HG02943 (cell line): ENCODE data around the gene DBH.

Experiments used
- ATAC-seq: cut with Tn5 transposase; IDR thresholded peaks from one replicate; pipeline ENCODE4 v1.9.1; 2021; ENCODE audit warnings: mild to moderate bottlenecking, low read depth, moderate library complexity; ENCODE audit not compliant: unreplicated experiment

The DBH gene

DNA sequence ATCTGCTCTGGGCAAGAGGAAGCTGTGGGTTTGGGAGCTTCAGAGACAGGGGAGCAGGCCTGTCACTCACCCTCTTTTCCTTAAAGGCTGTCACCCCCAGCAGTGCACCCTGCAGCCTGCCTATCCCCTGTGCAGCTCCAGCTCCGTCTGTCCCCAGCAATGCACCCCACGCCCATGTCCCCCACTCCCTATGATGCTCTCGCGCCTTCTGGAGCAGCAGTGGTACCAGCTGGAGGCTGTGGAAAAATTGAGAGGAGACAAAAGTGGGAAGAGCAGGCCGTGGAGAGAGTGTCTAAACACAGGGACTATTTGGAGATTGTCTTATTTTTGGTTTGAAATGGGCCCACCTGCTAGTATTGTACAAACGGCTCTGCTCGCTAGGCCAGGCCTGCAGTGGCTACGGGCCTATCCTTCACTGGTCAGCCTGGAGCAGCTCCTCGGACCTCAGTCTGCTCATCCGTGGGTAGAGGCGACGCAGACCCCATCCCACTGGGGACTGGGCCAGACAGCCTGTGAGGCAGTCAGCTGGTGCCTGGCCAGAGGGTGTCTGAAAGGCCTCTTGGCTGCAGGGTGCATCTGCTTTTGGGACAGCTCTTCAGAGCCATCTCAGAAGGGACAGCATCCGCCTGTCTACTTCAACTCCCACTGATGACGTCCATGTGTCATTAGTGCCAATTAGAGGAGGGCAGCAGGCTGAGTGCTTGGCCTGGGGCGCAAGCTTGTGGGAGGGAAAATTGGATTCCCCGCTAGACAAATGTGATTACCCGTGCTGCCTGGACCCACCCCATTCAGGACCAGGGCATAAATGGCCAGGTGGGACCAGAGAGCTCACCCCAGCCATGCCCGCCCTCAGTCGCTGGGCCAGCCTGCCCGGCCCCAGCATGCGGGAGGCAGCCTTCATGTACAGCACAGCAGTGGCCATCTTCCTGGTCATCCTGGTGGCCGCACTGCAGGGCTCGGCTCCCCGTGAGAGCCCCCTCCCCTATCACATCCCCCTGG is at the start of gene DBH:
DBH (plus strand) TSS at position 831 of the 999 bp plus-strand sequence; CDS start at position 840, 9 bp downstream.
- no peak for ATAC-seq

DNA sequence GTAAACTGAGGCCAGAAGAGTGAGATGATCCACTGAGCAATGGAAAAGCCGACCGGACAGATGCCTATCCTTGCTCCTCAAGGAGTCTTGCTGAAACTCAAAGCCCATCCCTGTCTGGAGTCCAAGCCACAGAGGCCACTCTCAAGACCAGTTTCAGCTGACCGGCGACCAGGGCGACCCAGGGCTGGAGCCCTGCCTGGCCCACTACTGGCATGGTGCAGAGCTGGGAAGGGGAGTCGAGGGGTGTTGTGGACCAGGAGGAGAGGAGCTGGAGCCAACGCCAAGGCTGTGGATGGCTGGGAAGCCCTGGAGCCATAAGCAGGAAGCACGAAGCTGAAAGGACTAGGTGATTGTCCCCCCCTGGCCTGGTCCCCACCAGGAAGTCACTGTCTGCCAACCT is 49.1 kb upstream of the DBH start:
- ATAC-seq, result no peak

DNA sequence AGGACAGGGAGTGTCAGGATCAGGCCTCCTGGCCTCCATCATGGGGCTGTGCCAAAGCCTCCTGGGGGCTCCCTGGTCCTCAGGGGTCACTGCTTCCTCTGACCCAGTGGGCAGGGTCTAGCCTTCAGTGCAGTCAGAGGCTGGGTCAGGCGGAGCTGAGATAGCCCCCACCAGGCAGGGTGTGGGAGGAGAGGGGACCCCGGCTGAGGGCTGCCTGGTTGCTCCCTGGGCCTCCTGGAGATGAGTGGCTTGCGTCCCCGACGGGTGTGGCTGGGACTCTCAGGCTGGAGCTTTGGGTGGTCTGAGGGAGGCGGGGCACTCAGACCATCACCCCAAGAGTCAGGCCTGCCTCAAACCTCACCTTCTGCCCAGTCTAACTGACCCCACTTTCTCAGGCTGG is 48.7 kb upstream of the DBH start:
- no peak for ATAC-seq

DNA sequence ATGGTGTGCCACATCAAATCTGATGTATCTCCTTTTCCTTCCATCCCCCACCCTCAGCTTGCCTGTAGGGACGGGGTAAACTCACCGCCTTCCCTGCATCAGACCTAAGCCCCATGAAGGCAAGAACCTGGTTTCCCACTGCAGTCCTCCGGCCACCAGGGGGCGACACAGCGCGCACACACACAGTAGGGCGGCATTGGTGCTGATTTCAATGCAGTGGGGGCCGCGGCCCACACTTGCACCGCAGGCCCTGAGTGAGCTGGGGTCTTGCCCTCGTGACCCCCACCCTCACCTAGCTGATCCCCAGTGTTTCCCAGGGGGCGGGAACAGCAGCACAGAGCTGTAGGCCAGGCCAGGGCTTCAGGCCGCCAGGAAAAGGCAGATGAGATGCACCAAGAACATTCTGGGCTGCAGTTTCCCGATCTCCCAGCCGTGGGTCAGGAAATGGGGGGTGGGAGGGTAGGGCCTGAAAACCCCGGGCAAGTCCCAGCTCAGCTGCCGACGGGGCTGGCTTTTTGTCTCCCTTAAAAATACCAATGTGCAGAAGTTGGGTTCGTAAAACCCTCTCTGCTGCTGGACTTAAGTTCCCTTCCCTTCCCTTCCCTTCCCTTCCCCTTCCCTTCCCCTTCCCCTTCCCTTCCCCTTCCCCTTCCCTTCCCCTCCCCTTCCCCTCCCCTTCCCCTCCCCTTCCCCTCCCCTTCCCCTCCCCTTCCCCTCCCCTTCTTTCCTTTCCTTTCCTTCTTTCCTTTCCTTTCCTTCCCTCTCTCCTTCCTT is 46.5 kb upstream of the DBH start:
- ATAC-seq, result no peak

DNA sequence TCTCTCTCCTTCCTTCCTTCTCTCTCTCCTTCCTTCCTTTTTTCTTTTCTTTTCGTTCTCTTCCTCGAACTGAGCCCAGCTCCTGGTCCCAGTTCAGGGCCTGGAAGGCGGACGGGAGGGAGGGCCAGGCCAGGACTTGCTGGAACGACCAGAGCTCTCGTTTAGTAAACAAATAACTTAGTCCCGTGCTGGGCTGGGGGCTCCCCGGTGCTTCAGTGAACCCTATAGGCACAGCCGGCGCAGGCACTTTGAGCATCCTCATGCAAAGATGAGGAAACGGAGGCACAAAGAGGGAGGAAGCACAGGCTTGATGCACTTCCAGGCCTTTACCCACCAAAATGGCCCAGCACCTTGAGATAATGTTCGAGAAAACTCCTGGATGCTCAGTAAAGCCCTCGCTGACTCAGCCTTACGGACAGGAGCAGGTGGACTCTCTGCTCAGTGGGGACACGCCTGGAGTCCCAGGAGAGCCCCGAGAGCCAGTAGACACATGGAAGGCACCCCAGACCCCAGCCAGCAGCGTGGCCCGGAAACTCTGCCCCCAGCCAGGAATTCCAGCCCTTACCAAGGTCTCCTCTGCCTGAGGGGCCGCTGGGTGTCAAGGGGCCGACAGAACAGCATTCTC is 45.8 kb upstream of the DBH start:
- ATAC-seq, result no peak

DNA sequence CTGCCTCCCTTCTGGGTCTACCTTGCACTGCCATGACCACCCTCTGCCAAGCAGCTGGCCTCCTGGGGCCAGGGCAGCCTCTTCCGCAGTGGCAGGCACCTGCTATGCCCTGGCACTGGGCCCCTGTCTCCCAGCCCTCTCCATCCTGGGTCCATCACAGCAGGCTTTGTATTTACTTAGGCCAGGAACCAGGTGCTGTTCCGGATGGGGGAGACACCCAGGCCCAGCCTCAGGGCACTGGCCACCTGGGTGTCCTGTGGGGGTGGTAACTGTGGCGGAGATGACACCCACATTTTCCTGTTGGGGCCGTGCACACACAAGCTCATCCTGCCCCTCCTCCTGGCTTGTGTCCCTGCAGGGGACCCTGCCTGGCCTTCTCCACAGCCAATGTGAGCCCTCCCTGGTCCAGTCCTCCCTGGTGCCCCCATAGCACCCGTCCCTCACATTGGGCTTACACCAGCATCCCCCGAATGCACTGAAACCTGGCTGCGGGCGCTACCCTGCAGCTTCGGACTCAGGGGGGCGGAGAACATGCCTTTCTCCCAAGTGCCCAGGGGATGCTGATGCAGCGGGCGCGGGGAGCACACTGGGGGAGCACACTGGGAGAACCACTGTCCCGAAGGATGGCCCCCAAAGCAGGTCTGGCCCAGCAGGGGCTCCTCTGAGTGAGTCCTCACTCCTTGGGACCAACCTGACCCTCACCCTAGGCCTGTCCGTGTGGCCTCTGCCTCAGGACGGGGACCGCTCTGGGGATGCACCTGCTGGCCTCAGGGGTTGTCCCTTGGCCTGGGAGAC is 44.9 kb upstream of the DBH start:
- no peak for ATAC-seq

DNA sequence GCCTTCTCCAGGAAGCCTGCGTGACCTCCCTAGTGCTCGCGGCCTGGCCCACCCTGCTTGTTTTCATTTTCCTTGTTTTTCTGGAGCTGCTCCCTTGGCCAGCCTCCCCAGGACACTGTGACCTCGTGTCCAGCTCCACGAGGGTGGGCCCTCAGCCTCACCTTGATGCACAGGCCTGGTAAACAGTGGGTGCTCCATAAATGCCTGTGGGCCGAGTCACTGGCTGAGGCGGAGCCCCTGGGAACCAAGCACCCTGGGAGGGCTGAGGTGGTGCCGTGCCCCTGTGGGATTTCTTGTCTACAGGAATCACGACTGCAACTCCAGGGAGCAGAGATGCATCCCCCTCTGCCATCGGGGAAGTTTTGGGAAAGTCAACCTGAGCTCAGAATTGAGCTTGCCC is 44.2 kb upstream of the DBH start:
- ATAC-seq, result no peak

DNA sequence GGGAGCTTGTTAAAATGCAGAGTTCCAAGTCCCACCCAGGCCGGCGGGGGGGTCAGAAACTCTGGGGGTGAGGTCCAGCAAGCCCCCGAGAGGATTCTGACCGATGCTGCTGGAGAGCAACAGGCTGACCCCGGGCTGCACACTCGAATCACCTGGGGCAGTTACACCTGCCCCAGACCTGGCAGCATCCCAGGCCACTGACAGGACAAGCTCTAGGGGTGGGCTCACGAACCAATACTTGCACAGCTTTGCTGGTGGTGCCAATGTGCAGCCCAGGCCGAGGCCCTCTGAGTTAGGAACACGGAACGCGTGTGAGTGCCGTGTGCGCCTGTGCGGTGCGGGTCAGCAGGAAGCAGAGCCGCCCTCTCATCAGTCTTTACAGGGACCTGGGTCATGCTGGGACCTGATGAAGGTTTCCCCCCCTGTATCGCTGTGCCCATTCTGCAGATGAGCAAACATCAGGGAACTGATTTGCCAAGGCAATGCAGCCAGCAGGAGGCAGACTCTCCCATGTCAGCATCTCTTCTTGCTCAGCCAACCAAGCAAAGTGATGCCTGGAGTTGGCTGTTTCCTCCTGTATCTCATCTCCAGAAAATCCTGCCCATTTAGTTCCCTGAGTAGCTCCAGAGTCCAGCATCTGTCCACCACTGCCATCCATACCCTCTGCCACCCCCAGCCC is 43.3 kb upstream of the DBH start:
- ATAC-seq, result no peak

DNA sequence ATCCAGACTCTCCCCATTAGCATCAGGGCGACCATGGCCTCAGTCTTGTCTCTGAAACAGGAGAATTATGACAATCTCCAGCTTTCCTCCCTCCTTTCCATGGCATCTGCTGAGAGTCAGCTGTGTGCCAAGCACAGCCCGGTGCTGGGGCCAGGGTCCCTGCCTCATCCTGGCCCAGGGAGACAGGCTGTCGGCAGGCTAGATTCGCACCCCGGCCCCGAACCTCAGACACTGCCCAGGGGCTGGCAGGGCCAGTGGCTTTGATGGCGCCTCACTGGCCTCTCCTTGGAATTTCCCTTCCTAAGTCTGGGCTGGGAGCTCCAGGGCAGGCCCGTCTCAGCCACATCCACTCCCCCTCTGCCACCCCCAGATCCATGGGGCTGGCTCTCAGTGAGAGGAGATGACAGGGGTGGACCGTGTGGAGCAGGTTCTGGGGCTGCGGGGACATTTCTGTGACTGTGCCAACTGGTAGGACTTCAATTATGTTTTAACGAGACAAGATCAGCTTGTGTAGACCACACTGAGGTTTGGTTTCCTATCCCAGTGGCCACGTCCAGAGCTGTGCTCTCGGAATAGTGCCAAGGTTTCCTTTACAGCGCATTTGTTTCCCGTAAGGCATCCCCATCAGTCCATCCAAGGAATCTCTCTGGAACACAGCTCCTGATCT is 42.4 kb upstream of the DBH start:
- ATAC-seq, result no peak

DNA sequence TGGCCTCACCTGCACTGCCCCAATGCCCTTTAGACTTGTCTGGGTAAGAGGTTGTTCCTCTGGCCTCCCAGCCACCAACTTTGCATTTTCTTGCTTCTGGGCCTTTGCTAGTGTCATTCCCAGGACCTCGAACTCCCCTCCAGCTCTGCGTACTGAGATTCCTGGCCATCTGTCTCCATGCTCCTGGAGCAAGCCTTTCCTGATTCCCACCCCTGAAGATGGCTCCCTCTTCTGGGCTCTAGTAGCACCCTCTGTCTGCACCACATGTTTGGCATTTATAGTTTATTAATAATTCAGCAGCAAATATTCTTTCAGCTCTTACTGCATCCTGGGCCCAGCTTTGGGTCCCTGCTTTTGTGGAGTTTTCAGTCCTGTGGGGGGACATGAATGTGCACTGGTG is 41.9 kb upstream of the DBH start:
- ATAC-seq, result no peak

DNA sequence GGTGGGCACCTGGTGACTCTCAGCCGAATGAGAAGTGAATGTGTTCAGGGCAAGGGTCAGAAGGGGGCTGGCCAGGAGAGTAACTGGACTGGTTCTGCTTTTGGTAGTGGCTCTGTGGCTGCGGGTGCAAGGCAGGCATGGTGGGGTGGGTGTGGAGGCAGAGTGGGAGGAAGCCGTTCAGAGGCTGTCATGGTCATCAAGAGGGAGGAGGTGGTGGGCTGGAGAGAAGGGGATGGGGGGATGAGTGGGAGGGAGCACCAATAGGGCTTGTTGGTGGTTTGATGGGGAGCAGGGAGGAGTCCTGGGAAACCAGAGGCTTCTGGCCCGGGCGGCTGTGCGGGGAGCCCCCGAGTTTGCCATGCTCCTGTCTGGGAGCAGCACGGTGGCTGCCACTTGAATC is 40.3 kb upstream of the DBH start:
- no peak for ATAC-seq

DNA sequence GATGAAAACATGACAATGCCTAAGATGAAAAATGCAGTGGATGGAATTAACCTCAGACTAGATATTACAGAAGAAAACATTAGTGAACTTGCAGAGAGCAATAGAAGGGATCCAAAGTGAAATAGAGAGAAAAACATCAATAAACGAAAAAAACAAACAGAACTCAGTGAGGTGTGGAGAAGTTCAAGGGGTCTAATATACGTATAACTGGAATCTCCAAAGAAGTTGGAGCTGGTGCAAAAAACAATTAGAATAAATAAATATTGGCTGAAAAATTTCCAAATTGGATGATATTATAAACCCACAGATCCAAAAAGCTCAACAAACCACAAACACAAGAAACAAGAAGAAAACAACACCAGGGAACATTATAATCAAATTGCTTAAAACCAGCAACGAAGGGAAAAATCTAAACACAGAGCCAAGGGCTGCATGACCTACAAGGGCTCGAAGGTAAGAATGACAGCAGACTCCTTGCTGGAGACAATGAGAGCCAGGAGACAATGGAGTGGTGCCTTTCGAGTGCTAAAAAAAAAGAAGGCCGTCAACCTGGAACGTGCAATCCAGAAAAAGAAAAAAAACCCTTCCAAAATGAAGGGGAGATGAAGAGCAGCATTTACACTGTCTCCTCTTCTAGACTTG is 38.7 kb upstream of the DBH start:
- ATAC-seq, result no peak

DNA sequence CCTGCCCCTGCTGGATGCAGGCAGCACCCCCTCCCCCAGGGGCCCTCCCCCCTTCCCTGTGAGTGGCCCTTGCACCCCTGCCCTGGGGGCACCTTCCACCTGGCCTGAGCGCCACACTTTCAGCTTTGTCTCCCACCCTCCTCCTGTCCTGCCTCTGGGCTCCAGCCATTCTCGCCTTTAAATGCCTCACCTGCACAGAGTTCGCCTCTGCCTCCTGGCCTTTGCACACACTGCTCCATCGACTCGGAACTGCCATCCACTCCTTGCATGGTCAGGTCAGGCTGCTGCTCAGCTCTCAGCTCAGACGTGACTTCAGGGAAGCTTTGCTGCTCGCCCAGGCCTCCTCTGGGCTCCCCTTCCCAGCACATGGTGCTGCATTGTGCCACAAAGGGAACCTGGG is 37.2 kb upstream of the DBH start:
- ATAC-seq, result no peak

DNA sequence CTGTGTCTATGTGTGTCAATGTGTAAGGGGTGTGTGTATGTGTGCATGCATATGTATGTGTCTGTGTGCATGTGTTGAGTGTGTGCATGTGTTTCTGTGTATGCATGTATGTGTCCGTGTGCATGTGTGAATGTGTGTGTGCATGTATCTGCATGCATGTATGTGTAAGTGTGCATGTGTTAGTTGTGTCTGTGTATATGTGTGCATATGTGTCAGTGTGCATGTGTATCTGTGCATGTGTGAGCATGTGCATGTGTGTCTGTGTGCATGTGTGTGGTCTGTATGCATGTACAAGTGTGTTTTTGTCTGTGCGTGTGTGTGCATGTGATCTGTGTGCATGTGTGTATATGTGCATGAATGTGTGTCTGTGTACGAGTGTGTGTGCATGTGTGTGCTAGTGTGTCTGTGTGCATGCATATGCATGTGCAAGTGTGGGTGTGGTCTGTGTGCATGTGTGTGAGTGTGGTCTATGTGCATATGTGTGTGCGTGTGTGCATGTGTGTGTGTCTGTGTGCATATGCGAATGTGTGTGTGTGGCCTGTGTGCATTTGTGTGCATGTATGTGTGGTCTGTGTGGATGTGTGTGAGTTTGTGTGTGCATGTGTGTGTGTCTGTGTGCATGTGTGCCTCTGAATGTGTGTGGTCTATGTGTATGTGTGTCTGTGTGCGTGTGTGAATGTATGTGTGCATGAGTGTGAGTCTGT is 36.5 kb upstream of the DBH start:
- no peak for ATAC-seq

DNA sequence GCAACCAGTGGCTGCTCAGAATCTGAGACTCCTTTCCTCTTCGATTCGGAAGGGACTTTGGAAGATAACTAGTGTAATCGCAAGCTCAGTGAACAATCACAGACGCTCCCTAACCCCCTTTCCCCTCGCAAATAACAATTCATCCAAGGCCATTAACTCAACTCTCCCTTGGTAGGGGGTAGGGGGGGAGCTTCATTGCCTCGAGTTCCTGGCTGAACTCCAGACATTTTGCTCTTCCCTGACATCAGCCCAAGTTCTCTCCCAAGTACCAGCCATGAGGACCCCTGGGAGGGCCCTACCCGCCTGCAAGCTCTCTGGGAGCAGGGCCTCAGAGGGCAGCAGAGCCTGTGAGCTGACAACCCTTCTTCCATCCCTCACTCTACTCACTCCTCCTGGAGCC is 35.4 kb upstream of the DBH start:
- no peak for ATAC-seq

DNA sequence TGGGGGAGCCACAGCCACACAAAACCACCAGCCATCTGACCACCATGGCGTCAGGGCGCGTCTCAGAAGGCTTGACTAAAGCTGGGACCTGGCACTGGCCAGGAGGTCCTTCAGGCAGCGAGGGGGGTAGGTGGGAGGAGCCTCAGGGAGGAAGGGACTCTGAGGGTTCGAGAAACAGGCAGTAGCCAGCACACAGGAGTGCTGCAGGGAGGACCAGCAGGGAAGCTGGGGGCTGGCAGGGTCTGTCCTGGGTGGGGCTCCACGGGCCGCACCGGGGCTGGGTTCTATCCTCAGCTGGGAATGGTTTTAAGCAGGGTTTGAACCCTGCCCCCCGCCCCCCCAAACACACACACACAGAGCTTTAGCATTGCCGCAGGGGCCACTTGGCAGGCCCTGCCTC is 34.4 kb upstream of the DBH start:
- ATAC-seq, result no peak

DNA sequence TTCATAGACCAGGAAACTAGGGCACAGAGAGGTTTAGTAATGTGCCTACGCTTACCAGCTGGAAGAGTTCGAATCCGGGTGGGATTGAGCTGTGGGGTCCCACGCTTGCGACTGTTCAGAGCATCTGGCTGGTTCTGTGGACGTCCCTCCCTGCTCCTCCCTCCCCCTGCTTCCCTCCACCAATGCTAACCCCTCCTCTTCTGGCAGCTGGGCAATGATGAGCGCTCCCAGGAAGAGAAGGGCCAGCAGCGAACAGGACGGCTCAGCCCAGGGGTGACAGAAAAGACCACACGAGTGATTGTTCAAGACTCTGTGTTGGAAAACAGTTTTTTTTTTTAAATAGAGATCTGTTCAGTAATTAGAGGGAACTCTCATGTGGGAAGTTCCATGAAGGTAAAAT is 33.9 kb upstream of the DBH start:
- ATAC-seq, result no peak
